Fibroblast of villous mesenchyme (primary cell): ENCODE results near the gene C20orf202. TPM values are rescaled to one million over a fixed set of nuclear protein-coding genes. Genes with fewer than 3 reads are reported as not detected.

Experiments
- DNase-seq: peaks from one replicate; pipeline ENCODE4 v3.0.0-alpha.2; 2010; ENCODE audit warnings: low read depth
- H3K4me3 ChIP-seq: 2 replicates; pipeline ENCODE4 v1.5.1; 2011; ENCODE audit warnings: low read depth, mild to moderate bottlenecking, low read length
- total RNA-seq: library from RNA; depleted of rRNA; stranded (reverse); fragments of >200 nt; gene quantifications from 2 replicates; pipeline ENCODE4 v1.2.3, GENCODE V29; 2012
- TF ChIP-seq, protein P1 (sequence below): IDR thresholded peaks from 2 replicates; pipeline ENCODE4 v1.5.1; 2012; ENCODE audit warnings: low read depth, mild to moderate bottlenecking, low read length; ENCODE audit not compliant: insufficient read depth

The C20orf202 gene
- total RNA-seq, 1 donor: under 0.01 TPM

DNA sequence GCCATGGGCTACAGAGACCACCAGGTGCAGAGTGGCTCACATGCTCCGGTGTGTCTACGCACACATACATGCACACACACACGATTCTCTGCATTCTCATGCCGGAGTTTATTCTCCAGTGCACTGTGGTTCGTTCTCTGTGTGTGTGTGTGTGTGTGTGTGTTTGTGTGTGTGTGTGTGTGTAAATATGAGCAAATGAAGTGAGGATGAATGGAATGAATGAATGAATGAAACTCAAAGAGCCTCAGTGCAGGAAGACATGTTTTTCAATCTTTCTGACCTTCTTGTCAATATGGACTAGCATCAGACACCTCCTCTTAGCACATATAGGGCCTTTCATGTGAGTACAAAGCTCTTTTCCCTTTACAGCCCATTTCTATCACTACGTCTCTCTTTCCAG, 20.1 kb upstream of the C20orf202 start:
- no peak overlapping the region for H3K4me3 ChIP-seq
- DNase-seq: no peak
- TF ChIP-seq, protein P1, sequence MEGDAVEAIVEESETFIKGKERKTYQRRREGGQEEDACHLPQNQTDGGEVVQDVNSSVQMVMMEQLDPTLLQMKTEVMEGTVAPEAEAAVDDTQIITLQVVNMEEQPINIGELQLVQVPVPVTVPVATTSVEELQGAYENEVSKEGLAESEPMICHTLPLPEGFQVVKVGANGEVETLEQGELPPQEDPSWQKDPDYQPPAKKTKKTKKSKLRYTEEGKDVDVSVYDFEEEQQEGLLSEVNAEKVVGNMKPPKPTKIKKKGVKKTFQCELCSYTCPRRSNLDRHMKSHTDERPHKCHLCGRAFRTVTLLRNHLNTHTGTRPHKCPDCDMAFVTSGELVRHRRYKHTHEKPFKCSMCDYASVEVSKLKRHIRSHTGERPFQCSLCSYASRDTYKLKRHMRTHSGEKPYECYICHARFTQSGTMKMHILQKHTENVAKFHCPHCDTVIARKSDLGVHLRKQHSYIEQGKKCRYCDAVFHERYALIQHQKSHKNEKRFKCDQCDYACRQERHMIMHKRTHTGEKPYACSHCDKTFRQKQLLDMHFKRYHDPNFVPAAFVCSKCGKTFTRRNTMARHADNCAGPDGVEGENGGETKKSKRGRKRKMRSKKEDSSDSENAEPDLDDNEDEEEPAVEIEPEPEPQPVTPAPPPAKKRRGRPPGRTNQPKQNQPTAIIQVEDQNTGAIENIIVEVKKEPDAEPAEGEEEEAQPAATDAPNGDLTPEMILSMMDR: no peak

DNA sequence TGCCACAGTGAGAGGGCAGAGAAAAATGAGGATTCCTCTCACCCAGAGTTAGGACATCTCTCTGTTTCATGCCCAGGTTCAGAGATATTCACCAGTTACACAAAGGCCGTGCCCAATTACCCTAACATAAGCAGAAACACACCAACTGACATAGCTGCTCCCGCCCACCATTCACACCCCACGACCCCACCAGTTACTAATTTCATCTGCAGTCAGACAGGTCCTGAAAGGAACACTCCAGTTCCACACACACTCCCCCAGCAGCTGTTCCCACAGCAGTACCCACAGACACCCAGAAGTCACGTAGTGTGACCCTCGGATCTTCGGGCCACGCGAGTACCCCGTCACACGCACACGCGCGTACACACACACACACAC, 19.0 kb upstream of the C20orf202 start:
- TF ChIP-seq, protein P1: no peak
- DNase-seq: no peak
- H3K4me3 ChIP-seq: no peak overlapping the region

DNA sequence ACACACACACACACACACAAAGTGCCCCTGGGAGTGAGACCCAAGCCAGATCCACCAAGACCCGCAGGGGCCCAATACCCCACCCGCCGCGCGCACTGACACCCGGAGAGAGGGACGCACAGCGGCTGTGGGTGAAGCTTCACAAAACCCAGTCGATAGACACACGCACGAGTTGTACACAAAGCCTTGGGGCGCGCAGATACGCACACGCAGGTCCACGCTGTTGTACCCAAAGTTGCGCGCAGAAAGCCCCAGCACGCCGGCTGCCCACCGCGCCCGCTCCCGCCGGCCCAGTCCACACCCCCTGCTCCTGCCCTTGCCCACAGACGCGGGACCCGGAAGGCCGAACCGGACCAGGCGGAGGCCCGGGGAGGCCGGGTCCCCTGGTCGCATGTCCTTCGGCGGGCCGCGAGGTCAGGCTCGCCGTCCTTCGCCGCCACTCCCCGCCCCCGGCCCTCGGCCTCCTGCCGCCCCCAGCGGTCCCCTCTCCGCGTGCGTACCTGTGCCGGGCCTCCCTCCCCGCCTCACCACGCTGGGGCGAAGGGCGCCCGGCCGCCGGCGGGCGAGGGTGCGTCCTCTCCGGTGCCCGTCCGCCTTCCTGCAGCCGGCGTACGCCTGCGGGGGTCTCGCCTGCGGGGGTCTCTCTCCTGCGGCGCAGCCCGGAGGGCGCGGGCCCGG, 18.5 kb upstream of the C20orf202 start, which contains the start of gene TMEM74B:
Gene TMEM74B (minus strand): TSS at position 344 of the 678 bp plus-strand sequence. CDS start 1,180 bp downstream, outside the sequence.
- H3K4me3 ChIP-seq: peak within 1 kb of the TSS; percentile 50
- TF ChIP-seq, protein P1: no peak
- no peak for DNase-seq

DNA sequence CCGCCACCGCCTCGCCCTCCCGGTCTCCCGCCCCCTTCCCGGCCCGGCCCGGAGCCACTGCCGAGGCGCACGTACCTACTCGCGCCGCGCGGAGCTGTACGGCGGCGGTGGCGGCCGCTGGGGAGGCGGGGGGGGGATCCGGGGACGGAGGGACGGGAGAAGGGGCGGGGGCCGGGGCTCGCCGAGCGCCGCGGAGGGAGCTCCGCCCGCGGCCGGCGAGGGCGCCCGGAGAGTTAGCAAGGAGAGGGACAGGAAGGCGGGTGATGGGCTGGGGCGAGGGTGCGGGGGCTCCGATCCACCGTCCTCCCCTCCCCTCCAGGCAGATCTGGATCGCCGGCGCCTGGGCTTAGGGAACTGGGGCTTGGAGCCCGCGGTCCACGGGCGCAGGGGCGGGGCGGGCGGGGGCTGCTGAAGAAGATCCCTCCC, 17.9 kb upstream of the C20orf202 start:
- DNase-seq: no peak
- peak overlapping the region; percentile 50 for H3K4me3 ChIP-seq
- TF ChIP-seq, protein P1: no peak

DNA sequence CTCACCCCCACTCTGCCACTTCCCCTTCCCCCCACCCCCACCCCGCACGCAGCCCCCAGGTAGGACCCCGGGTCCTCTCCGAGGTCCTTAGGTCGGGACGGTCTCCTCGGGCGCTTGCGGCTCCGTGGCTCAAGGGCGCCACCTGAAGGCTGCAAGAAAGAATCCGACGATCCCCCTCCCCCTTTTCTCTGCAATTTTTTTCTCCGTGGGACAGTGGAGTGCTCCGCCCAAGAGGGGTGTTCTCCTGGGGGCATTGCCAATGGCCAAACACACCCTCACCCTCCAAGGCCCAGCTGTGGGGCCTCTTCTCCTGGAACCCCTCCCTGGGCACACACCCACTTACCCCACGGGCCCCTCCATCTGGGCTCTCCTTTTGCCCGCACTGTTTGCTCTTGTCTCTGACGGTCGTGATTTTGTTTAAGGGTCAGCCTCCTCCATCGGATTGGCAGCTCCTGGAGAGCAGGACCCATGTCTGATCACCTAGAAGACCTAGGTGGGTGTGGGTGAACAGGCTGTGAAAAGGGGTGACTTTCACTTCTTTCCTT, 17.4 kb upstream of the C20orf202 start:
- DNase-seq: peak; percentile 52
- TF ChIP-seq, protein P1: peak; percentile 61

DNA sequence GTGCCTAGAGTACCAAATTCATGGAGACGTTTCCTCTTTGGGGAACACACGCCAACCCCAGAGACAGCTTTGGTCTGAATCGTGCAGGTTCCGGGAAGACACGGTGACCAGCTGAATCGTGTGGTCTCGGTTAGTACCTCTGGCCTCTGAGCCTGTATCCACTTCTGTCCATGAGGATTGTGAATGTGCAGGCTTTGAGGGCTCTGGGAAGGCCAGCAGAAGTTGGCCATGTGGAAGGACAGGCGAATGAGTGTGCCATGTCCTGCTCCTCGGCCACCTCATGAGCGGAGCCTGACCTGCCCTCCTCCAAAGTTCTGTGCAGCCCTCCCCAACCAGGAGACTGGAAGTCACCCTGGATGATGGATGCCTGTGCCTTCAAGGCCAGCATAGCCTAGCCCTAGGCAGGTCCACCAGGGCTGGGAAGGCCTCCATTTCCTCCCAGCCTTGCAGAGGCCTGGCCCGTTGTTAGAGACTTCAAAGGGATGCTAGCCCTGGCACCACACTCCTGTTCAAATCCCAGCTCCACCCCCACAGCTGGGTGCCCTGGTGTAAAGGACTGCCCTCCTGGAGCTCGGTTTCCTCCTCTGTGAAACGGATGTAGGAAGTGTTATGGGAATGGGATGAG, 16.8 kb upstream of the C20orf202 start:
- TF ChIP-seq, protein P1: no peak
- no peak overlapping the region for H3K4me3 ChIP-seq
- no peak for DNase-seq

More for the DNA sequence above, 17.4 kb upstream of the C20orf202 start:
- H3K4me3 ChIP-seq: peak overlapping the region; percentile 50
